Suprapubic skin (tissue), 4 donors: ENCODE measurements around the gene ATP4A. TPM values are rescaled to one million over a fixed set of nuclear protein-coding genes. Genes with fewer than 3 reads are reported as not detected.
A peak's percentile ranks its signal among the peaks of the same experiment; 100 is the strongest.

Source experiments
- DNase-seq, 2 donors: peaks; one replicate each; pipeline ENCODE4 v3.0.0-alpha.2; 2019; ENCODE audit warnings: low spot score in 2 of 2
- H3K27ac ChIP-seq: fragments of 200-600 bp; sonication (generic); one replicate; pipeline ENCODE4 v1.5.1; 2019
- H3K27me3 ChIP-seq: fragments of 200-600 bp; sonication (generic); one replicate; pipeline ENCODE4 v1.5.1; 2019
- H3K36me3 ChIP-seq: fragments of 200-600 bp; sonication (generic); one replicate; pipeline ENCODE4 v1.5.1; 2019
- H3K4me1 ChIP-seq: fragments of 200-600 bp; sonication (generic); one replicate; pipeline ENCODE4 v1.5.1; 2019
- H3K4me3 ChIP-seq: fragments of 200-600 bp; sonication (generic); one replicate; pipeline ENCODE4 v1.5.1; 2019; ENCODE audit warnings: mild to moderate bottlenecking
- H3K9me3 ChIP-seq: fragments of 200-600 bp; sonication (generic); one replicate; pipeline ENCODE4 v1.5.1; 2019
- EP300 ChIP-seq: sonication (generic); formaldehyde crosslinking; IDR thresholded peaks from one replicate; pipeline ENCODE4 v1.6.1; 2017; ENCODE audit warnings: antibody characterized with exemption
- POLR2A ChIP-seq, 2 donors: fragments of 450-650 bp; IDR thresholded peaks; one replicate each; pipeline ENCODE4 v1.6.1; 2017; ENCODE audit warnings: antibody characterized with exemption in 2 of 2, mild to moderate bottlenecking in 2 of 2, moderate library complexity in 2 of 2
- POLR2AphosphoS5 ChIP-seq, 3 donors: sonication (generic); formaldehyde crosslinking; IDR thresholded peaks; one replicate each; pipeline ENCODE4 v1.6.1; 2017; ENCODE audit warnings: antibody characterized with exemption in 3 of 3
- WGBS: methylation state at CpG from one replicate; pipeline ENCODE4 v1.1.5; 2018; 5-methylcytosine and 5-hydroxymethylcytosine counted together
- total RNA-seq, 4 donors: library from RNA; depleted of rRNA; stranded (reverse); fragments of >200 nt; gene quantifications; one replicate each; pipeline ENCODE4 v1.1.0, GENCODE V29; 2016
- TF ChIP-seq, protein P1 (sequence below), 2 donors: fragments of 200-600 bp in 1 of 2; fragments of 450-650 bp in 1 of 2; sonication (generic) in 1 of 2; IDR thresholded peaks; one replicate each; pipeline ENCODE4 v1.5.1; 2016 to 2019; ENCODE audit warnings: antibody characterized with exemption in 2 of 2, mild to moderate bottlenecking in 1 of 2, moderate library complexity in 1 of 2

The ATP4A gene
- not detected for total RNA-seq

GRCh38 chr19:35563207-35563829, at the start of gene ATP4A:
Gene ATP4A, minus strand, starts transcription at chr19:35563658. Its CDS starts 29 bp downstream, at chr19:35563629.
- peak in 1 of 2 donors; percentile 66 for DNase-seq
- no peak within 1 kb of the TSS for H3K4me3 ChIP-seq
- H3K27me3 ChIP-seq = peaks cover 65% of the 10 kb centered on the region

GRCh38 chr19:35612559-35613321, 49.3 kb upstream of the ATP4A start, which contains the start of gene HAUS5:
Gene HAUS5, plus strand, starts transcription at chr19:35612735. Its CDS starts 60 bp downstream, at chr19:35612795.
- H3K27ac ChIP-seq = peak within 1 kb of the TSS; percentile 3
- peak within 1 kb of the TSS; percentile 76 for H3K4me3 ChIP-seq
- TF ChIP-seq, protein P1, sequence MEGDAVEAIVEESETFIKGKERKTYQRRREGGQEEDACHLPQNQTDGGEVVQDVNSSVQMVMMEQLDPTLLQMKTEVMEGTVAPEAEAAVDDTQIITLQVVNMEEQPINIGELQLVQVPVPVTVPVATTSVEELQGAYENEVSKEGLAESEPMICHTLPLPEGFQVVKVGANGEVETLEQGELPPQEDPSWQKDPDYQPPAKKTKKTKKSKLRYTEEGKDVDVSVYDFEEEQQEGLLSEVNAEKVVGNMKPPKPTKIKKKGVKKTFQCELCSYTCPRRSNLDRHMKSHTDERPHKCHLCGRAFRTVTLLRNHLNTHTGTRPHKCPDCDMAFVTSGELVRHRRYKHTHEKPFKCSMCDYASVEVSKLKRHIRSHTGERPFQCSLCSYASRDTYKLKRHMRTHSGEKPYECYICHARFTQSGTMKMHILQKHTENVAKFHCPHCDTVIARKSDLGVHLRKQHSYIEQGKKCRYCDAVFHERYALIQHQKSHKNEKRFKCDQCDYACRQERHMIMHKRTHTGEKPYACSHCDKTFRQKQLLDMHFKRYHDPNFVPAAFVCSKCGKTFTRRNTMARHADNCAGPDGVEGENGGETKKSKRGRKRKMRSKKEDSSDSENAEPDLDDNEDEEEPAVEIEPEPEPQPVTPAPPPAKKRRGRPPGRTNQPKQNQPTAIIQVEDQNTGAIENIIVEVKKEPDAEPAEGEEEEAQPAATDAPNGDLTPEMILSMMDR (IDR thresholded peaks at IDR 0.05) = no peak
- TF ChIP-seq EP300 (no peak), POLR2A (IDR thresholded peaks at IDR 0.05) (peak in 1 of 2 donors; percentile 30), POLR2AphosphoS5 (IDR thresholded peaks at IDR 0.05) (peak; percentile 56 to 86 (median 73))
- H3K9me3 ChIP-seq = peaks cover 6% of the 10 kb centered on the region
- WGBS = 0% methylated on average over 22 of the region's 47 CpGs
- peaks cover 12% of the 10 kb centered on the region for H3K4me1 ChIP-seq
- peaks cover 28% of the 10 kb centered on the region for H3K36me3 ChIP-seq
- DNase-seq = peak; percentile 95 to 97
- H3K27me3 ChIP-seq = no peaks in the 10 kb centered on the region

More at GRCh38 chr19:35563207-35563829, at the start of gene ATP4A:
- 56% methylated on average over 11 of the region's 15 CpGs for whole genome bisulfite sequencing
- no peak for TF ChIP-seq POLR2AphosphoS5 (IDR thresholded peaks at IDR 0.05)
- no peak for TF ChIP-seq EP300
- no peak for TF ChIP-seq POLR2A (IDR thresholded peaks at IDR 0.05)
- TF ChIP-seq, protein P1 (IDR thresholded peaks at IDR 0.05) = no peak
- peaks cover 4% of the 10 kb centered on the region for H3K4me1 ChIP-seq
- H3K9me3 ChIP-seq = no peaks in the 10 kb centered on the region
- H3K36me3 ChIP-seq = no peaks in the 10 kb centered on the region
- H3K27ac ChIP-seq = no peak within 1 kb of the TSS

DNA sequence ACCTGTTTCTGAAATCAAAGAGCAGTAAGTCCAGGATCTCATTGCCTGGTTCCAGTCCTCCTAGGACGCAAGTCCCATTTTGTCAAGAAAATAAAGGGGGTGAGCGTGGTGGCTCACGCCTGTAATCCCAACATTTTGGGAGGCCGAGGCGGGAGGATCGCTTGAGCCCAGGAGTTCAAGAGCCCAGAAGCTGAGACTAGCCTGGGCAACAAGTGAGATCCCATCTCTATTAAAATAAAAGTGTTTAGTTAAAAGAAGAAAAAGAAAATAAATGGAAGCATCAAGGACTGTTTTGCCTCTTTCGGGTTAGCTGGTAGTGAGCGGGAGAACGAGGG, 48.7 kb upstream of the ATP4A start:
- no peaks in the 10 kb centered on the region for H3K27me3 ChIP-seq
- peaks cover 24% of the 10 kb centered on the region for H3K36me3 ChIP-seq
- H3K27ac ChIP-seq = peak overlapping the region; percentile 3
- no peak for DNase-seq
- peaks cover 6% of the 10 kb centered on the region for H3K9me3 ChIP-seq
- peaks cover 12% of the 10 kb centered on the region for H3K4me1 ChIP-seq
- WGBS = 35% methylated on average over 9 of the region's 9 CpGs
- H3K4me3 ChIP-seq = peak overlapping the region; percentile 76
- TF ChIP-seq POLR2A (IDR thresholded peaks at IDR 0.05) = no peak
- no peak for TF ChIP-seq POLR2AphosphoS5 (IDR thresholded peaks at IDR 0.05)
- TF ChIP-seq, protein P1 (IDR thresholded peaks at IDR 0.05) = no peak
- TF ChIP-seq EP300 = no peak

DNA sequence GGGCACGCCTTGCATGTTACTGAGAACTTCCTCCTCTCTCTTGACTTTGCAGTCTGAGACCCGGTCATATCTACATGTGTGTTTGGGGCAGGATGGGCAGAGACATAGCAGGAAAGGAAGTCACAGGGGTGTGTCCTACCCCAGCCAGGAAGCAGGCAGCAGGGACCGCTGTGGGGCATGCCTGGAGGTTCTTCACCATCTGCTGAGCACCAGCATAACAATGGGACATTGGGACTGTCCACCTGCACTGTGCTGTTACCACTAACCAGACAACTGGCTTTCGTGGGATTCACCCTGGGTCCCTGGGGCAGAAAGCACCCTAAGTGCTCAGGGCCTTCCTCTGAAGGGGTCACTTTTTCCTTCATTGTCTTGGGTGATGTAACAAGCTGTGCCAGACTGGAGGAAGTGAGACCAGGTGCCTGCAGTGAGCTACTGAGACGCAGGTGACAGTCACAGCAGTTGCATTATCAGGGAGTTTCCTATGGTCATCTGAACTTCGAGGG, 46.4 kb upstream of the ATP4A start:
- DNase-seq = no peak
- TF ChIP-seq, protein P1 (IDR thresholded peaks at IDR 0.05) = no peak
- TF ChIP-seq POLR2AphosphoS5 (IDR thresholded peaks at IDR 0.05) (no peak), EP300 (no peak), POLR2A (IDR thresholded peaks at IDR 0.05) (no peak)
- peaks cover 12% of the 10 kb centered on the region for H3K4me1 ChIP-seq
- H3K27me3 ChIP-seq = no peaks in the 10 kb centered on the region
- WGBS = 74% methylated on average over 4 of the region's 6 CpGs
- peaks cover under 1% of the 10 kb centered on the region for H3K36me3 ChIP-seq
- no peak overlapping the region for H3K27ac ChIP-seq
- peaks cover 6% of the 10 kb centered on the region for H3K9me3 ChIP-seq
- no peak overlapping the region for H3K4me3 ChIP-seq

DNA sequence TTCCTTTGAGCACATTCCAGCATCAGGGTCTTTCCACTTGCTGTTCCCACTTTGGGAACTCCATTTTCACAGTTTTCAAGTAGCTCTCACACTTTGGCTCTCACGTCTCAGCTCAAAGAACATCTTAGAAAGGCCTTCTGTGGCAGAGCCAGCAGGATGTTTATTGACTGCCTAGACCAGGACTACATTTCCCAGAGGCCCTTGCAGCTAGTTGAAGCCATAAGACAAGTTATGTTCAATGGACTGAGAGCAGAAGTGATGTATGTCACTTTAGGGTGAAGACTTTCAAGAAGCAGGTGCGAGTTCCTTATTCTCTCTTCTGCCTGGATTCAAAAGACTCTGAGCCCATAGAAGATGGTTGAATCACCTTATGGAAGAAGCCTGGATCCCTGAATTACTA, 44.8 kb upstream of the ATP4A start:
- H3K27ac ChIP-seq = no peak overlapping the region
- DNase-seq = no peak
- peaks cover 9% of the 10 kb centered on the region for H3K4me1 ChIP-seq
- no peaks in the 10 kb centered on the region for H3K27me3 ChIP-seq
- no peak overlapping the region for H3K4me3 ChIP-seq
- TF ChIP-seq POLR2A (IDR thresholded peaks at IDR 0.05) (no peak), EP300 (no peak), POLR2AphosphoS5 (IDR thresholded peaks at IDR 0.05) (no peak)
- TF ChIP-seq, protein P1 (IDR thresholded peaks at IDR 0.05) = no peak
- WGBS = 91% methylated on average over 2 of the region's 2 CpGs
- peaks cover 6% of the 10 kb centered on the region for H3K9me3 ChIP-seq
- no peaks in the 10 kb centered on the region for H3K36me3 ChIP-seq
